NCI-H524 (cell line): ENCODE measurements around the gene SLC12A4.
"Not testable (repeated sequence)": the region's sequence is repeated elsewhere in the genome, so short reads cannot be mapped to it uniquely, and the experiment has no call there.

Source experiments
- DNase-seq, 2 experiments: peaks; one replicate each; lab custom pipeline; 2025; lab: John Stamatoyannopoulos, UW

The SLC12A4 gene

DNA sequence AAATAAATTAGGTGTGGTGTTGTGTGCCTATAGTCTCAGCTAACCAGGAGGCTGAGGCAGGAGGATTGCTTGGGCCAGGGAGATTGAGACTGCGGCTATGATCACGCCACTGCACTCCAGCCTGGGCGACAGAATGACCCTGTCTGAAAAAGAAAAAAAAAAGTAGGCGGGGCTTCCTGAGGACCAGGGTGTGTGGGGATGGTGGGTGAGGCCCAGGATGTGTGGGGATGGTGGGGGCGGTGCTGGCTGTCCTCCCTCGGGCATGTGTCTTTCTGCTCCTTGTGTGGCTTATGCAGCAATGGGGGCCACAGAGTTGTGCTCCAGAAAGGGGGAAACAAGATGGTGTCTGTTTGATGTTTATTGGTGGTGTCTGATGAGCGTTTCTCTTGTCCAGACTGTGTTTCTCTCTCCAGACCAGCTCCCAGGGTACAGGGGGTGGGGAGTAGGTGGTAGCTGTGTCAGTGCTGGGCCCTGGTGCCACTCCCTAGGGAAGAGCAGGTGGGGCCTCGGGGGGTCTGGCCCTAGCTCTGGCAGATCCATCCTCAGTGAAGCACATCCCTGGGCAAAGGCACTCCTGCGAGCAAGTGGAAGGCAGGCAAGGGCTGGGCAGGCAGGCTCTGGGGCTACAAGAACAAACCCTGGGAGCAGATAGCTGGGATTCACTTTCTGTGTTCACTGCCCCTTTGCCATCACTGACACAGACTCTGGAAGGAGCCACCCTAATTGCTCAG lies 26.8 kb downstream of the SLC12A4 start:
- DNase-seq, result no peak

DNA sequence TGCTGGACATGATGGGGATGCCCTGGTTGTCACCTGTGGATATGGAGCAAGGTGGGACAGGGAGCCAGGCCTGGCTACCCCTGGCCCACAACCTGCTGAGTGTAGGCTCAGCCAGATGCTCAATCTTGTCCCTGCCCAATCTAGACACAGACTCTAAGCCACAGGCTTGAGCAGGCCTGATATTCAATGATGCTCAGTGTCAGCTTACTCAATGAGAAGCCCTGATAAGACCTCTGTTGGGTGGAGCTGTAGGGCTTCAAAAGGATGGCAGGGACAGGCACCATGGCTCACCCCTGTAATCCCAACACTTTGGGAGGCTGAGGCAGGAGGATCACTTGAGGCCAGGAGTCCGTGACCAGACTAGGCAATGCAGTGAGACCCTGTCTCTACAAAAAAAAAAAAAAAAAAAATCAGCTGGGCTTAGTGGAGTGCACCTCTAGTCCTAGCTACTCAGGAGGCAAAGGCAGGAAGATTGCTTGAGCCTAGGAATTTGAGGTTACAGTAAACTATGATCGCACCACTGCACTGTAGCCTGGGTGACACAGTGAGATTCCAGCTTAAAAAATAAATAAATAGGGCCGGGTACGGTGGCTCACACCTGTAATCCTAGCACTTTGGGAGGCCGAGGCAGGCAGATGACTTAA lies 27.9 kb downstream of the SLC12A4 start:
- DNase-seq, result no peak

DNA sequence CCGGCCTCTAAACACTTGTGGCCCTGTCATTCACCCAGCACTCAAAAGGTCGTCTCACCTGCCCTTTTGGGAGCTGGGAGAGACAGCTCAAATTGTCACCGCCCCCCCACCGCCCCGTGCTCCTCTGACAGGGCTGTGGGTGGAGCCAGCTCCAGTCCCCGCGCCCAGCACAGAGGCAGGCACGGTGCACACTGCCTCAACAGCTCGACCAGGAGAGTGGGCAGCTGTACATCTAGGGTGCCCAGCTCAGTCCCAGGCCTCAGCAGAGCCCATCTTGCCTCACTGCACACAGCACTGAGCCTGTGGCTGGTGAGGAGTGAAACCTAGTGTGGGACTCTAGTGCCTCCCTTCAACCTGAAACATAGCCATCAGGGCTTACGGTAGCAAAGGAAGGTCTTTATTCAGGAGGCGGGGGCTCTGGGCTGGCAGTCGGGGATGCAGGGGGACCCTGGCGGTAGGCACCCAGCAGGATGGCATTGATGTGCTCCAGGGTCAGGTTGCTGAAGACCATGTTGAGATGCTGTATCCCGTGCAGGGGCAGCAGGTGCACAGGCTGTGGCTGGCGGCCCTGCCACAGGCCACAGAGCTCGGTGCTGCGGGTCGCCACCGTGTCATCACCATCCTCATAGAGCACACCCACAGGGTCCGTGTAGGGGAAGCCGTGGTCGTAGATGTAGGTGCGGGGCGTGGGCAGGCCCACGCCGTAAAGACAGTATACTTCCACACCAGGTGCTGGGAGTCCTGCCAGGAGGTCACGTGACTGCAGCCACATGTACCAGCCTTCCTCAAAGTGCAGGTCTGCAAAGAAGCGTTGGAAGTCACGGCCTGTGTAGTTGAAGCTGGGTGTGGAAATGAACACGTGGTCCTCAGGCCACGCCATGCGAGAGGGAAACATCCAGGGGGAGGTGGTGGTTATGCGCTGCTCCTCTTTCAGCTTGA lies 28.7 kb downstream of the SLC12A4 start:
- DNase-seq, result no peak

DNA sequence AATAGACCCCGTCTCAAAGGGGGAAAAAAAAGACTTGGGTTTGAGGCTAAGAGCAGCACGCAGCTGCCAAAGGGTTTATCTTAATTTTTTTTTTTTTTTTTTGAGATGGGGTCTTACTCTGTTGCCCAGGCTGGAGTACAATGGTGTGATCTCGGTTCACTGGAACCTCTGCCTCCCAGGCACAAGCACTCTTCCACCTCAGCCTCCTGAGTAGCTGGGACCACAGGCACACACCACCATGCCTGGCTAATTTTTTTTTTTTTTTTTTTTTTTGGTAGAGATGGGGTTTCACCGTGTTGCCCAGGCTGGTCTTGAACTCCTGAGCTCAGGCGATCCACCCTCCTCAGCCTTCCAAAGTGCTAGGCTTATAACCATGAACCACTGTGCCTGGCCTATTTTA lies 30.7 kb downstream of the SLC12A4 start:
- not testable (repeated sequence) for DNase-seq

DNA sequence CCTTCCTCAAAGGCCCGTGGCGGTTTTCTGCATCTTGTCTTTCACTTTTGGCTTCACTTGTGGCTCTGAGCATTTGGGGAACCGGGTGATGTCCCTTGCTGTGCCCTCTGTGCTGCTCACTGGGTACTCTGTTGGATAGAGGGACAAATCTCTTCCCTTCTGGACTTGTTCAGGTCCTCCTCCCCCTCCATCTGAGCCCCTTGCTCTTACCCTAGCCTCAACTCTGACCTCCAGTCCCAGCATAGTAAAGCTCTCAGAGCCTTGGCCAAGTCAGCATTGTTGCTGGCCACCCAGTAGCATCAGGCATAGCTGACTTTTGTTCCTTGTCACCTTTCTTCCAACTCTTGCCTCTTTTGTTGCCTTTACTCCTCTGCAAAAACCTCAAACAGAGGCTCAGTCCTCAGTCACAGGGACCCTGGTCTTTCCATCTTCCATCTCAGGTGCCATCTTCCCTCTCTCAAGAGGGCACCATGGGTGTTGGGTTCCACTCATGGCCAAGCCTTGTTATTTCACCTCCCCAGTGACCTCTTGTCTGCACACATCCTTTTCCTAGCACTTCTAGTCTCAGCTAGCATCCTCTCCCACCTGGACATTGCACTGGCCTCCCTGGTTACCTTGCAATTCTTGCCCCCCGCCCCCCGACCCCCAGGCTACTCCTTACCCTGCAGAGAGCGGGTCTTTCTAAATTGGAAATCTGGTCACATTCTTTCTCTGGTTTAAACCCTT lies 31.4 kb downstream of the SLC12A4 start:
- no peak for DNase-seq

DNA sequence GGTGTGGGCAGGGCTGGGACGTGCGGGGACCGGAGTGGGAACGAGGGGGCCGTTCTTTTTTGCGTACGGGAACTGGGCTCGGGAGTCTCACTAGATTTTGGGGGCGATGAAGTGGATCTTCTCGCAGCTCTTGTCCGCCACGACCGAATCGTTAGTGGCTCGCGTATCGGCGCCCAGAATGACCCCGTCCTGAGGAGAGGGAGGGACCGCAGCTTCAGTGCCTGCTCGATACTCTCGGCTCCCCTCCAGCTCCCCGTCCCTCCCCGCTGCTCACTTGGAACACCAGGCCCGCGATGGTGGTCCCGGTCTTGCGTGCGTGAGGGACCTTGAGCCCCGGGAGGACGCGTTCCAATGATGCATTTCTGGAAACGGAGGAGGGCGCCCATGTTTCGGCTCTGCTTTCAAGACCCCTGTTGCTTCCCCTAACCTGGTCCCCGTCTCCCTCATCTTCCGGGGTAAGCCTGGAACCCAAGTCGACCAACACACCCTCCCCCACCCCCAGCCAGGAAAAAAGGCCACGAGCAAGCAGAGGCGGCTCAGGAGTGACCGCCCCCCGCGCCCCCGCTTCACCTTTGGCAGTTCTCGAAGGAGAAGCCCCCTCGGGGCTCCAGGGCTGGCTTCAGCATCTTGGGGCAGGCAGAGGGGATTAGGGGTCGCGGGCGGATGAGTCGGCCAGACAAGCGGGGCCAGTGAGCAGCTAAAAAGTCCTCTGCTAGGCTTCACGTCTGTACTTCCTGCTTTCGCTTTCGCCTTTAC lies 32.1 kb downstream of the SLC12A4 start, which contains the start of gene PSMB10:
TSS of gene PSMB10 (minus strand) at position 727 of the 756 bp plus-strand sequence. CDS start at position 626, 101 bp downstream.
- peak in 1 of 2 experiments; percentile 52 for DNase-seq

DNA sequence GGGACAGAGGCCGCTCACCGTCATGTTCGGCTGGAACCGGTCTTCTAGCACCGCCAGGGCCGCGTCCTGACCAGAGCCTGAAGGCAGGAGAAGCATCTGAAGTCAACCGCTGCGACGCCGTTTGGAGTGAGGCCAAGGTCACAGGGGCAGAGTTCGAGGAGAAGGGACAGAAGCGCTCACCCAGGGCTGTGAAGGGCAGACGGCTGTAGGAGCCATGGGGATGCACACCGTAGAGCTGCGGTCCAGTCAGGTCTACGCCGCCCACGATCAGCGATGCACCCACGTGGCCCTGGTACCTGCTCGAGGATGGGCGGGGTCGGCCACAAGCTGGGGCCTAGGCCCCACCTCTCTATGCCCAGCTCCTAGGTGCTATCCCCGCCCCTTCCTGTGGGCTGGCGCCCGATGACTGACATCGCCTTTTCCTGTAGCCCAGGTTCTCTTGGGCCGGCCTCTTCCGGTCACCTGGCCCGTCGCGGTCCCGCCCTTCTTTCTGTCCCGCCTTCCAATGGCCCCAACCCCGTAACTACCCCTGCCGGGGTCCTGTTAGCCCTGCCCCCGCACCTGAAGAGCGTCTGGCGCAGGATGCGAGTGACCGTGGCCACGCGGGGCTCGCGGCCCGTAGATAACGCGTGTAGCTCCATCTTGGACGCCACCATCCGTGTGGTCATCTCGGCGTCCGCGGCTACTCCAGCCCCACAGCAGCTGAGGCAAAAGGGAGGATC lies 32.9 kb downstream of the SLC12A4 start:
- DNase-seq, result peak; percentile 95 to 98

DNA sequence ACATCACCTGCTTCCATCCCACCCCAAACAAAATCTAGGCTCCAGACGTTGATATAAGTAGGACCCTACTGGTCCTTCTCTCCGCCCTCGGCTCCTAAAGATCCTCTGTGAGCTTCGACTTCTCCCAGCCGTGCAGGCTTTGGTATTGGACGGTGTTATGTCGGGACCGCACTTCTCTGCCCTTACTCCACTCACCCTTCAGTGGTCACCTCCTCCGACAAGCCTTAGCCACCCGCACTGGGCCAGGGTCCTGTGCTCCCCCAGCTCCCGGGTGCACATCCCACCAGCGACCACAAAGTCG lies 33.4 kb downstream of the SLC12A4 start:
- DNase-seq, result peak in 1 of 2 experiments; percentile 55

DNA sequence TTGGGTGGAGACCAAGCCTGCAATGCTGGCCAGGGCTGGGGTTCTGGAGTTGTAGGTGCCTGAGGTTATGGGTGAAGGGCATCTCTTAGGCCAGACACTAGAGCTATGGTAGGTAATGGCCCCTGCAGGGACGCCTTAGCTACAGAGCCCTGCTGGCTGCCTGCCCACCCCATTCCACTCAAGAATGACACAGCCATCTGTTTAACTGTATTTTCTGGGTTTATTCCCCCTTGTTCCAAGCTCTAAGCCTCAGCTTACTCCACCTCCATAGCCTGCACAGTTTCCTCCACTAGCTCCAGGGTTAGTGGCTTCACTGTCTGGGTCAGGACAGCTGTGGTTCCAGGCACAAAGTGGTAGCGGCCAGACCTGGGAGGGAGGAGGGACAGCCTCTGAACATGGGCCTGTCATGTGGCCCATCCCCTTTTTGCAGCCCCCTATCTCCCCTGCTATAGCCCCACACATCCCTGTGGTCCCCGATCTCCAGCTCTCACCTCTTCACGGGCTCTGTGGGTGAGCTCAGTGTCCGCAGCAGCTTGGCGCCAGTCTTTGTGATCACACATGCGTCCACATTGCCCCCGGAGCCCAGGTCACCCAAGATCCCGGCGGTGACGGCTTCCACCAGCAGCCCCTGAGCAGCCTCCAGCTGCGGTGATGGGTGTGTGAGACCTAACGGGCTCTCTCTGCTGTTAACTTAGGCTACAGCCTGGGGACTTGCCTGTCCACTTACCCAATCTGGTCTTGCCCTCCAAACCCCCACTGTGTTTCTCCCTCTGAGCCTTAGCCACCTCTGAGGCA lies 33.9 kb downstream of the SLC12A4 start:
- DNase-seq, result peak; percentile 55 to 88

DNA sequence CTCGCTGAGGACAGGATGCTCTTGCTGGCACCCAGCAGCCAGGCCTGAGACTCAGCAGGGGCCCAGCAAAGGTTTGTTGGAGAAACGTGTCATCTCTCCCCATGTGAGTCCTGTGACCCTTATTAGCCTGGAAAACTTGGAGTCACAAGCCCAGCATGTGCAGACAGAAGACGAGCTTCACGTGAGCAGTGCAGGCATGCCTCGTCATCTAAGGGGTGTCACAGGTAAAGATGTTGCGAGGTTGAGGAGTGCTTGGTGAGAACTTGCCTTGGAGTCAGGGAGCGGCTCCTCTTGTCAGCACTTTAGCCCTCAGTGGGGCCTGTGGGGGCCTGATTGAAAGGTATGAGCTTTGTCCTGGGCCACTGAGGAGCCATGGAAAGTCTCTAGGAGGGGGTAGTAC lies 34.6 kb downstream of the SLC12A4 start:
- DNase-seq, result no peak

DNA sequence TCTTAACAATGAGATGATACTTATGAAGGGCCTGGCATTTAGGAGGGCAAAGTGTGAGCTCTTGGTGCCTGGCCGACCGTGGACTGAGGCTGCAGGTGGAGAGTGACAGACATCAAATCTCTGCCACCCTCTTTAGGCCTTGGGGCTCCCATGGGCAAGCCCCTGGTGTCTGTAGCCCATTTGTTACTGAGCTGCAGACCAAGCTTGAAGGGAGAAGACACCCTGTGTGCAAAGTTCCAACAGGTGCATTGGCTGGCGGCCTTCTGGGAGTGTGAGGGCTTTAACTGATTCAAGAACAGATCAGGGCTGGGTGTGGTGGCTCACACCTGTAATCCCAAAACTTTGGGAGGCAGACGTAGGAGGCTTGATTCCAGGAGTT lies 36.0 kb downstream of the SLC12A4 start:
- DNase-seq, result no peak

DNA sequence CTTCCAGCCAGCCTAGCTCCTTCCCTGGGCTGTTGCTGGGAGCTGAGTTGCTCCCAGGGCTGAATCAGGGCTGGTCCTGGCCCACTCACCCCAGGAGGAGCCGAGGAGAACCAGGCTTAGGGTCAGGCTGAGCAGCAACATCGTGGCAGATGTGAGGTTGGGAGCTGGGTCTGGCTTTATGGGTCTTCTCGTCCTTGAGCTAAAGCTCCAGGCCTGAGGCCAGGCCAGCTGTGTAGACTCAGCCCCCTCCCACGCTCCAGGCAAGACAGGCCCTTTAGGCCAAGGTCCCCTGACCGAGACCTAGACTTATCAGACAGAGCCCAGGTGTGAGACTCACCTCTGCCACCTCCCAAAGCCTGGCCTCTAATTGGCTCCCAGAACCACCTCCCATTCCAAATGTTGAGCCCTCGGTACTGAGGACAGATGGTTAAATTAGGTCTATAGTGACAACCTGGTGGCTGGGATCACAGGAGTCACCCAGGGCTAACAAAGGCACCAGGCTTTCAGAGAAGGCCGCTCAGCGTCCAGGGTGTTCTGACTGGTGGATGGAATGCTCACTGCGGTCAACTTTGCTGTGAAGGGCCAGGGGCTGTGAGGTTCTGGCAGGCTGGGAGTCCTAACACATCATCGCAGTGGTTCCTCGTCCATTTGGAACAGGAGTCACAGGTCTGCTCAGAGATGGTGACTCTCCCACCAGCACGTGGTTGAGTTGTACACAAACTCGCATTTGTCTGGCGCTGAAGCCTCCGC lies 36.5 kb downstream of the SLC12A4 start, which contains the start of gene CTRL:
TSS of gene CTRL (minus strand) at position 151 of the 750 bp plus-strand sequence. CDS start at position 141, 10 bp downstream.
- DNase-seq, result no peak

DNA sequence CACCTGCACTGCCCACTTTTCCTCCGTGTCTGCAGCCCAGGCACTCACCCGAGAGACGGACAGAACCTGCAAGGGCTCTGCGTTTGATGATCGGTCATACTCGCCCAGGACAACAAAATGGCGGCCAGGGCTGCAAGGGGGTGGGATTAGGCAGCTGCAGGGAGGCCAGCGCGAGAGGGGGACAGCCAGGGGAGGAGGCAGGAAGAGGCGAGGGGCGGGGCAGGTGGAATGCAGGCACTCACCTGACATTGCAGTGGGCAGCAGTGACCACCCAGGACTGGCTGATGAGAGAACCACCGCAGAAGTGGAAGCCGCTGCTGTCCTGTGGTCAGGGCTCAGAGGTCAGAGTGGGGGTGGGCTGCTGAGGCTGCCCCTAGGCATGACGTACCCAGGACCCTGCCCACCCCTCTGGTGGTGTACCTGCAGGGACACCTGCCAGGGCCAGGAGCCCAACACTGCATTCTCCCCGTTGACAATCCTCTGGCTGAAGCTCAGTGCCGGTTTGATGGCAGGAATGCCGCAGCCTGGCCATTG lies 37.7 kb downstream of the SLC12A4 start:
- DNase-seq, result no peak

DNA sequence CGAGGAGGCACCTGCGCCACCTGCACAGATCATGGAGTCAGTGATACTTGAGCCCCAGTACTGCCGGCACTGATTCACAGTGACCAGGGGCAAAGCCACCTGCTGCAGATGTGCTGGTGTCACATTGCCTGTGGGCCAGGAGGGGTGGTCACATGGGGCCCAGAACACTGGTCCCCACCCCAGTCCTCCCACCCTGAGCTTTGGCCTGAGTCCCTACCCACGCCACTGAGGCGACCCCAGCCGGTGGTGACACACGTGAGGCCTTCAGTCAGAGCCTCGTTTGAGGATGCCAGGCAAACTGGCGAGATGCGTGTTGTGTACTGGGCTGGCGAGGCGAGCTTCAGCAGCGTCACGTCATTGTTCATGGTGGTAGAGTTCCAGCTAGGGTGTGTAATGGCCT lies 38.2 kb downstream of the SLC12A4 start:
- DNase-seq, result no peak

DNA sequence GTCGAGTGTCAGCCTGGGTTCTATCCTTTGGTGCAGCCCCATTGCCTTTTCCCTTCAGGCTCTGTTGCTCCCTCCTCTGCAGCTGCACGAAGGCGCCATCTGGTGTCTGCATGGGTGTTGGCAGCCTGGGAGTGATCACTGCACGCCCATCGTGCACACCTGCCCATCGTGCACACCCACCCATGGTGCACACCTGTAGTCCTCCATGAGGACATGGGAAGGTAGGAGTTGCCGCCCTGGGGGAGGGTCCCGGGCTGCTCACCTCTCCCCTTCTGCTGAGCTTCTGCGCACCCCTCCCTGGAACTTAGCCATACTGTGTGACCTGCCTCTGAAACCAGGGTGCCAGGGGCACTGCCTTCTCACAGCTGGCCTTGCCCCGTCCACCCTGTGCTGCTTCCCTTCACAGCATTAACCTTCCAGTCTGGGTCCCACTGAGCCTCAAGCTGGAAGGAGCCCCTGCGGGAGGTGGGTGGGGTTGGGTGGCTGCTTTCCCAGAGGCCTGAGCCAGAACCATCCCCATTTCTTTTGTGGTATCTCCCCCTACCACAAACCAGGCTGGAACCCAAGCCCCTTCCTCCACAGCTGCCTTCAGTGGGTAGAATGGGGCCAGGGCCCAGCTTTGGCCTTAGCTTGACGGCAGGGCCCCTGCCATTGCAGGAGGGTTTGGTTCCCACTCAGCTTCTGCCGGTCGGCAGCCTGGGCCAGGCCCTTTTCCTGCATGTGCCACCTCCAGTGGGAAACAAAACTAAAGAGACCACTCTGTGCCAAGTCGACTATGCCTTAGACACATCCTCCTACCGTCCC lies 39.7 kb downstream of the SLC12A4 start:
- DNase-seq, result peak; percentile 47 to 62

DNA sequence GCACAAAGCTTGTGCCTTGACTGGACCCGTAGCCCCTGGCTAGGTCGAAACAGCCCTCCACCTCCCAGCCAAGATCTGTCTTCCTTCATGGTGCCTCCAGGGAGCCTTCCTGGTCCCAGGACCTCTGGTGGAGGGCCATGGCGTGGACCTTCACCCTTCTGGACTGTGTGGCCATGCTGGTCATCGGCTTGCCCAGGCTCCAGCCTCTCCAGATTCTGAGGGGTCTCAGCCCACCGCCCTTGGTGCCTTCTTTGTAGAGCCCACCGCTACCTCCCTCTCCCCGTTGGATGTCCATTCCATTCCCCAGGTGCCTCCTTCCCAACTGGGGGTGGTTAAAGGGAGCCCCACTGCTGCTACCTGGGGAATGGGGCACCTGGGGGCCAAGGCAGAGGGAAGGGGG lies 40.3 kb downstream of the SLC12A4 start:
- no peak for DNase-seq

DNA sequence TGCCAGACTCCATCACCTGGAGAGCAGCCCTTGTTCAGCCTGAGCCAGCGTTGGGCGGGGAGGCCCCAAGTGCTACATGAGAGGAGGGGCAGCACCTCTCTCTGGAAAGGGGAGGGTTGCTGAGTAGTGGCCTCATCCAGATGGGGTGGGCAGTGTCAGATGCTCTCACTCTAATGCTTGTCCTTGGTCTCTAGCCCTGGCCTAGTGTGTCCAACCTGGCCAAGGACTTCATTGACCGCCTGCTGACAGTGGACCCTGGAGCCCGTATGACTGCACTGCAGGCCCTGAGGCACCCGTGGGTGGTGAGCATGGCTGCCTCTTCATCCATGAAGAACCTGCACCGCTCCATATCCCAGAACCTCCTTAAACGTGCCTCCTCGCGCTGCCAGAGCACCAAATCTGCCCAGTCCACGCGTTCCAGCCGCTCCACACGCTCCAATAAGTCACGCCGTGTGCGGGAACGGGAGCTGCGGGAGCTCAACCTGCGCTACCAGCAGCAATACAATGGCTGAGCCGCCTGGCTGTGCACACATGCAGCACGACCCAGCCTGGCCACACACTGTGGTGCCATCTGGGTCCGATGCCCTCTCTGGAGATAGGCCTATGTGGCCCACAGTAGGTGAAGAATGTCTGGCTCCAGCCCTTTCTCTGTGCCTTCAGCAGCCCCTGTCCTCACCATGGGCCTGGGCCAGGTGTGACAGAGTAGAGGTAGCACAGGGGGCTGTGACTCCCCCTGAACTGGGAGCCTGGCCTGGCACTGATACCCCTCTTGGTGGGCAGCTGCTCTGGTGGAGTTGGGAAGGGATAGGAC lies 41.1 kb downstream of the SLC12A4 start:
- DNase-seq, result no peak
